IMR-90 (cell line): ENCODE data around the gene NPIPB12.
"Not testable (repeated sequence)": the region's sequence is repeated elsewhere in the genome, so short reads cannot be mapped to it uniquely, and the experiment has no call there.

ENCODE experiments used
- CTCF ChIP-seq: conservative IDR thresholded peaks from 2 replicates; pipeline ENCODE4 v1.5.1; 2012; ENCODE audit warnings: mild to moderate bottlenecking, low read depth, low read length, improper control_type of control experiment
- MXI1 ChIP-seq: IDR thresholded peaks from 2 replicates; pipeline ENCODE4 v1.6.1; 2012; ENCODE audit warnings: low read depth, mild to moderate bottlenecking, low read length, moderate library complexity, borderline replicate concordance

DNA sequence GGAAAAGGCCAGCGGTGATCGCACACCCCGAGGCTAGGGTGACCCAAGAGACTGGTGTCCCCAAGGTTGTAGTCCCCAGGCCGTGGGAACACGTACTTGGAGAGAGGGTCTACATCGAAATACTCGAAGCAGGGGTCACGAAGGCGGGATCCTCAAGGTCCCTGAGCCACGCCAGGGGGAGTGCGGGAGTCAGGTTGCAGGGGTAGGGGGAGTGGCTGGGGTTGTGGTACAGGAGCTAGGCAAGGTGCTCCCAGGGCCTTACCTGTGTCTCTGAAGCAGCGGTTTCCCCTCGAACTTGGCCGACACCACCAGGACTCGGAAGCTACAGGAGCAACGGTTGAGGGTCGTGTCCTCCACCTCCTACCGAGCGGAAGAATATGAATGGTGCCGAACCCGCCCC is 52.5 kb downstream of the NPIPB12 start:
- not testable (repeated sequence) for TF ChIP-seq CTCF, MXI1
